ENCODE measurements around the gene KCNQ5. TPM values are rescaled to one million over a fixed set of nuclear protein-coding genes. Genes with fewer than 3 reads are reported as not detected.

Gene KCNQ5
- total and polyA plus RNA-seq, 8 donors = 1.7 to 4.5 (median 2.5) TPM

GRCh38 chr6:72955666-72956065 is 333.8 kb downstream of the KCNQ5 start:
- Histone ChIP-seq H3K27me3 (no peaks in the 10 kb centered on the region), H3K36me3 (no peaks in the 10 kb centered on the region), H3K27ac (no peak overlapping the region), H3K4me3 (no peak overlapping the region), H3K4me1 (peaks cover 0 to 6% of the 10 kb centered on the region in 2 donors), H3K9me3 (no peaks in the 10 kb centered on the region)
- TF ChIP-seq CTCF (IDR thresholded peaks at IDR 0.05) = no peak
- peak in 1 of 4 donors; percentile 25 for DNase-seq
- ATAC-seq = no peak
- intact Hi-C loops (cut with DNase I) = no loop called here

- H3K27ac ChIP-seq = no peak overlapping the region
- no peaks in the 10 kb centered on the region for H3K36me3 ChIP-seq
- DNase-seq (no peak), ATAC-seq (no peak)
- TF ChIP-seq CTCF (IDR thresholded peaks at IDR 0.05) = no peak
- H3K27me3 ChIP-seq = no peaks in the 10 kb centered on the region
- H3K9me3 ChIP-seq = no peaks in the 10 kb centered on the region
- H3K4me1 ChIP-seq = peaks cover 0 to 6% of the 10 kb centered on the region in 2 donors
- H3K4me3 ChIP-seq = no peak overlapping the region
- intact Hi-C loops (cut with DNase I) = no loop called here
These were observed 334.4 kb downstream of the KCNQ5 start for GRCh38 chr6:72956272-72956671.

- H3K27ac ChIP-seq = no peak overlapping the region
- H3K36me3 ChIP-seq = no peaks in the 10 kb centered on the region
- H3K4me1 ChIP-seq = peaks cover 0 to 6% of the 10 kb centered on the region in 2 donors
- no peak for TF ChIP-seq CTCF (IDR thresholded peaks at IDR 0.05)
- DNase-seq (no peak), ATAC-seq (peak; percentile 55)
- no peaks in the 10 kb centered on the region for H3K27me3 ChIP-seq
- no peaks in the 10 kb centered on the region for H3K9me3 ChIP-seq
- no peak overlapping the region for H3K4me3 ChIP-seq
- intact Hi-C loops (cut with DNase I) = no loop called here
These were observed 338.0 kb downstream of the KCNQ5 start for GRCh38 chr6:72959821-72960220.

GRCh38 chr6:72963946-72964345 is 342.1 kb downstream of the KCNQ5 start:
- Histone ChIP-seq H3K36me3 (no peaks in the 10 kb centered on the region), H3K27me3 (no peaks in the 10 kb centered on the region), H3K4me1 (peaks cover 0 to 7% of the 10 kb centered on the region in 2 donors), H3K27ac (no peak overlapping the region), H3K9me3 (no peaks in the 10 kb centered on the region), H3K4me3 (no peak overlapping the region)
- intact Hi-C loops (cut with DNase I) = no loop called here
- peak; percentile 53 for ATAC-seq
- TF ChIP-seq CTCF (IDR thresholded peaks at IDR 0.05) = no peak
- DNase-seq = no peak

- H3K4me3 ChIP-seq = no peak overlapping the region
- intact Hi-C loops (cut with DNase I) = no loop called here
- no peaks in the 10 kb centered on the region for H3K9me3 ChIP-seq
- H3K36me3 ChIP-seq = no peaks in the 10 kb centered on the region
- TF ChIP-seq CTCF (IDR thresholded peaks at IDR 0.05) = no peak
- DNase-seq = no peak
- ATAC-seq = no peak
- peaks cover 0 to 7% of the 10 kb centered on the region in 2 donors for H3K4me1 ChIP-seq
- H3K27ac ChIP-seq = no peak overlapping the region
- no peaks in the 10 kb centered on the region for H3K27me3 ChIP-seq
These were observed 344.9 kb downstream of the KCNQ5 start for GRCh38 chr6:72966628-72967280.

Measured in left lung (tissue), 10 donors.